Inflammatory macrophage treated with lipopolysaccharide for 4 hours (primary cell): ENCODE data around the gene RASGEF1C.

Source experiments
- DNase-seq: peaks from one replicate; pipeline ENCODE4 v3.0.0-alpha.2; 2020

Gene RASGEF1C

GRCh38 chr5:180079702-180080466 is 129.1 kb downstream of the RASGEF1C start:
- no peak for DNase-seq

GRCh38 chr5:180078348-180078747 is 130.7 kb downstream of the RASGEF1C start:
- DNase-seq = no peak

- no peak for DNase-seq
Measured at GRCh38 chr5:180077594-180078284, 131.3 kb downstream of the RASGEF1C start.

DNA sequence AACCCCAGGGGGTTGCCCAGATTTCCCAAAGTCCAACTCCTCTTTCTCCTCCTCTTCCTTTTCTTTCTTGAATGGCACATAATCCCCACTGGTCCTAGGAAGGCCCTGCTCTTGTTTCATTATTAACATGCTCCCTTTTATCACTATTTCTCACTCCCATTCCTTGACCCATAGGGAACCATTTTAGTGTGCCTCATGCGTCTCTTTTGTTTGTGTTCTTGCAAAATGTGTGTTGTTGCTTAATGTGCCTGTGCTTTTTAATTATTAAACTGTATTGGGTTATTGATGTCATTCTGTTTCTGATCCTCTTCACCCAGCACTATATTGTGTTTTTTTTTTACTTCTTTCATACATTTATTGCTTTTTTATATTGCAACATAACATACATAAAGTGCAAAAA is 133.3 kb downstream of the RASGEF1C start:
- DNase-seq = no peak

DNA sequence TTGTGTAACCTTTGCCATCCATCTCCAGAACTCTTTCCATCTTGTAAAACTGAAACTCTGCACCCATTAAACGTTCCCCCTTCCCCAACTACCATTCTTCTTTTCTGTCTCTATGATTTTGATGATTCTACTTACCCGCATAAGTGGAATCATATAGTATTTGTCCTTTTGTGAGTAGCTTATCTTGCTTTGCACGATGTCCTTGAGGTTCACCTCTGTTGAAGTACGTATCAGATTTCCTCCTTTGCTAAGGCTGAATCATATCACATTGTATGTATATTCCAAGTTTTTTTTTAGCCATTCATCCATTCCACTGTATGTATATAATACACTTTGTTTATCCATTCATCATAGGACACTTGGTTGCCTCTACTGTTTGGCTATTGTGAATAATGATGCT is 134.5 kb downstream of the RASGEF1C start:
- no peak for DNase-seq

DNA sequence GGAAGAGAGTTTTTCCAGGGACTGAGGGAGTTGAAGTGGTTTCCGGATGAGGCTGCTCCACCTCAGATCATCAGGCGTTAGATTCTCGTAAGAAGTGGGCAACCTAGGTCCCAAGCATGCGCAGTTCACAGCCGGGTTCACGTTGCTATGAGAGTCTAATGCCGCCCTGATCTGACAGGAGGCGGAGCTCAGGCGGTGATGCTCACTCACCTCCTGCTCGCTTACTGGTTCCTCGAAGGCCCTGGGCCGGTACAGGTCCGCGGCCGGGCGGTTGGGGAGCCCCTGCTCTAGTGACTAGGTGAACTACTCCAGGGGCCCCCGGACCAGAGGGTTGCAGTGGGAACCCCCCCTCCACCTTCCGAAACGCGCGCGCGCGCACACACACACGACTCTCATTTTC is 136.5 kb downstream of the RASGEF1C start:
- no peak for DNase-seq

DNA sequence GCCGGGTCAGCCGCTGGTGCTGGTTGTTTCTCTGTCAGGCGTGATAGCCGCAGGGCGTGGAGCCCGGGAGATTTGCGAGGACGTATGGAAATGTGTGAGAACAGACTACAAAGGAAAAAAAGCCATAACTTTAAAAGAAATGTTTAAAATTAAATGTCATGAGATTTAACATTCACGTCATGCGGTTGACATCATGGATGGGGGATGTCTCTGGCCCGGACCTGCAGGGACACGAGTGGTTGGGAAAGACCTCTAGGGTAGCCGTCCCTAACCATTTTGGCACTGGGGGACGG is 136.8 kb downstream of the RASGEF1C start:
- no peak for DNase-seq

DNA sequence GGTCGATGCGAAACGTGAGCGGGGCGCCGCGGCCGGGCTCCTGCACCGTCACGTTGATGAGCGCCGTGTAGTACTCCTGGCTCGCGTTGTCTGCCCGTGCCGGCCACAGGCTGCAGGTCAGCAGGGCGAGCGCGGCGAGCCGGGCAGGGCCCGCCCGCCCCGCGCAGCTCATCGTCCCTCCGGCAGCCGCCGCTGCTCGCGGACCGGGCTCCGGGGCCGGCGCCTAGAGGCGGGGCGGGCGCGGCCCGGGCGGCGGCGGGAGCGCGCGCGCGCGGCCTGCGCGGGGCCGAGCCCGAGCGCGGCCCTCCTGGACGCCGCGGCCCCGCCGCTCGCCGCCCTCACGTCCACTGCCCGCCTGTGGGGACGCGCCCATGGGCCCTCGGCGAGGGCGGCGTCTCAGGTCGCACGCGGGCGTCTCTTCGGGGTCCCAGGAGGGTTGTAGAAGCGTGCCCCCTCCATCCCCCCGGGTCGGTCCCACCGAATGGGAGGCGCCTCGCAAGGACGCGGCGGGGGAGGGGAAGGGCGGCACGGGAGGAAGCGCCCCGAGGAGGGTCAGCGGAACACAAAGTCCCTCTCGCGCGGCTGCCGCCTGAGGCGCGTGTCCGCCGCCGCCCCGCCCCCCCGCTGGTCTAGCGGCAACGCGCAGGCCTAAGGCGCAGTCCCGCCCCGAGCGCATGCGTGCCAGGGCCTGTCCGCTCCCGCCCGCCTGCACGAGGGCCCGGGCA is 137.3 kb downstream of the RASGEF1C start, which contains the start of gene RNF130:
Gene RNF130, minus strand, starts transcription at position 229 of the 725 bp plus-strand sequence. Its CDS starts 57 bp downstream, at position 172.
- DNase-seq = peak; percentile 94

- peak; percentile 70 for DNase-seq
Measured at GRCh38 chr5:180070756-180071530, 138.1 kb downstream of the RASGEF1C start.

DNA sequence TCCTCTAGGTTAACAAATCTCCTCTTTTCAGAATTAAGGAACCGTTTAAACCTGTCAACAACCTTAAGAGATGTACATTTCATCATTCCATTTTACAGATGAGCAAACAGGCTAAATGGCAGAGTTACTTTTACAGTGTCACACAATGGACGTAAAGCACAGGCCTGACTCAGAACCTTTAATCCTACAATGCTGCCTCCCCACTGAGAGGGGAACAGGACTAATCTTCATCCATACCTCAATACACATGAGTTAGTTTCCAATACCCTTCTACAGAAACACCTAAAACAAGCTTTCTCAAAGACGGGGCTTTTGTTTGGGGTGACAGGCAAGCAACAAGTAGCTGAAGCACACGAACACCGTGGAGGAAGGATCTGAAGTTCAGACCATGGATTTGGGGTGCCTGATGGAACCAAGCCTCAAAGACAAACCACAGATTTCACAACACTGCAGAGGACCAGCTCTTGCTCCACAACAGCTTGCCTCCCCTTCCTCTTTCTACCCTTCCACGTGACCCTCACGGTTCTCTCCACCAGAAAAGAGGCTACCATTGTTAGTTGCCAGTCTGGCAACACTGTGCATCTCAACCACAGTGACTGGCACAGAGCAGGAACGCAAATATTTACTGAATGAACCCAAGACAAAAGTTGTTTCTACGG is 139.3 kb downstream of the RASGEF1C start:
- peak; percentile 87 for DNase-seq

DNA sequence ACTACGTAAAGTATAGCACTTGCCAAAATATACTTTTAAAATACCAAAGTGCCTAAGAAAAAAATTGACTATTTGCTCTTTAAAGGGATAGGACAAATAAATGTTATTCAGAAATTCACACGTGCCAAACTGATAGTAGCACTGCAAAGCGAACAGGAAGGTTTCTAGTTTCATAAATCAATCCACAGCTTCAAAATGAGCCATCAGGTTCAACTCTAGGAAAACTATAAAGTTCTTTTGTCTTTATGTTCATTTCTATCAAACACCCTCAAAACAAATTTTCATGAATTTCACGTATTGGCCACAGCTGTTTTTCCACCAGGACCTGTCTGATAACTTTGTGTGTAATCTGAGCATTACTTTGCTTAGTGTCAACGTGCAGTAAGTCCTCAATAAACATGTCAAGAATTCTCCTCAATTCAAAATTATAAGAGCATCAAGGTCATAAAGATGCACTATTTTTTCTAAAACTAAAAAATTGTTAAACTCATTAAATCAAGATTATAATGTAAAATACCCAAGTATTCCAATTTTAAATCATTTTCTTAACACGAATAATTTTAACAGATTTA is 140.4 kb downstream of the RASGEF1C start:
- DNase-seq = no peak

- DNase-seq = no peak
Measured at GRCh38 chr5:180067986-180068385, 141.0 kb downstream of the RASGEF1C start.

GRCh38 chr5:180060192-180060591 is 148.8 kb downstream of the RASGEF1C start:
- DNase-seq = no peak

DNA sequence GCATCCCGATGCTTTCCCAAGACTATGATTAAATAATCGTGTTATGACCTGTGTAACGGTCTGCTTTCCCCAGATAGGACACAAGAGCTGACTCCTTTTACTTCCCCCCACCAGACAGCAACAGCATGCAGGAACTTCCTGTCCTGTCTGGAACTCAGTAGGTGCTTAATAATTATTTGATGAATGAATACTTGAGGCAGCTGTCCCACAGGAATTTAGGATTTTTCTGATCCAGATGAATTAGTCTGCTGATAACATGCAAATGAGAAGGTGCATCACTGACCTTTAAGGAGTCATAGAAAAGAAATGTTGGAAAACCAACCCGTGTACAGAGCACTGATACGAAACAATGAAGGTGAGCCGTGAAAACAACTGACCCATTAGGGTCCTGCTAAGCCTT is 149.7 kb downstream of the RASGEF1C start:
- DNase-seq = no peak

DNA sequence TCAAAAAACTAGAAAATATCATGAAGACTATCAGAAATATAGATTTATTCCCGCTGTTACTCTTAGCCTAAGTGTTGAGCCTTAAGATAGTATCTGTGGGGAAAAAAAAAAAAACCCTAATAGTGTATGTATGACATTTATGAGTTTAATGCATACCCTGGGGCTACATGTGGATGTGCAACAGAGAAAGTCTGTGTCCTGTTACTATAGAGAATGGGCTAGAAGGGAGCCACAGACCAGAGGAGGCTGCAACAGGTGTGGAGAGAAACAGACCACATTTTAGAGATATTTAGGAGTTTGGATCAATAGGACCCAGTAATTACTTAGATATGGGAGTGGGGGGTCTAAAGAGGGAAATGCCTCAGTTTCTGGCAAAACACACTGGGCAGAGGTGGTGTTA is 152.9 kb downstream of the RASGEF1C start:
- DNase-seq = no peak

DNA sequence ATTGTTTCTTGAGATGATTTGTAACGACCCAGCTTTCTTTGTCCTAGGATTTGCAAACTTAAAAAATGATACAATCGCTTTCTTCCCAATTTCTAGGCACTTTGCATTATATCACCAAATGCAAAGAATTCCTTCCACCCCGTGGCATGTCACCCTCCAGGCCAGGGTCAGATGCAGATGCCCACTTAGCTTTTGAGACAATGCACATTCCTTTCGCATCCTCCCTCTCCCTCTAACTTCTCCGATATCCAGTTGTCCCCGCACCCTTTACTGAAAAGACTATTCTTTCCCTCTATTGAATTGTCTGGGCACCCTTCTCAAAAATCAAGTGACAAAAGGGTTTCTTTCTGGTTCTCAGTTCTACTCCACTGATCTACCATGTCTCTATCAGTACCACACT is 154.8 kb downstream of the RASGEF1C start:
- no peak for DNase-seq

GRCh38 chr5:180053061-180053602 is 155.9 kb downstream of the RASGEF1C start:
- DNase-seq = no peak

- no peak for DNase-seq
Measured at GRCh38 chr5:180052211-180052818, 156.7 kb downstream of the RASGEF1C start.
